A673 (cell line): ENCODE data around the gene CBFA2T3. TPM values are rescaled to one million over a fixed set of nuclear protein-coding genes. Genes with fewer than 3 reads are reported as not detected.

ENCODE experiments used
- BruUV-seq: library from RNA; stranded (reverse); fragments of 400-500 nt; replicated peaks from 2 replicates; lab custom pipeline; 2021; lab: Mats Ljungman, UMichigan
- CTCF ChIA-PET: fragments of 300-600 bp; sonication (Branson Sonifier 250); formaldehyde crosslinking; loops from one replicate; lab custom pipeline; 2022; ENCODE audit warnings: antibody characterized with exemption; lab: Charles Lee
- POLR2A ChIA-PET: fragments of 300-600 bp; sonication (Branson Sonifier 250); formaldehyde crosslinking; loops from one replicate; lab custom pipeline; 2022; ENCODE audit warnings: antibody characterized with exemption; ENCODE audit not compliant: low non-redundant PET; lab: Charles Lee
- DNase-seq: peaks from one replicate; pipeline ENCODE4 v3.0.0-alpha.2; 2015; ENCODE audit warnings: low spot score
- H3K27ac ChIP-seq: fragments of 200-600 bp; sonication (generic); 2 replicates; pipeline ENCODE4 v1.5.1; 2016; ENCODE audit warnings: mixed run types, low read depth, mild to moderate bottlenecking, mixed read lengths, antibody characterized with exemption, low read length; ENCODE audit not compliant: poor library complexity, severe bottlenecking
- H3K27me3 ChIP-seq: fragments of 200-600 bp; sonication (generic); replicated peaks from 2 replicates; pipeline ENCODE4 v1.6.1; 2017; ENCODE audit warnings: mixed run types, low read depth, mild to moderate bottlenecking, mixed read lengths, antibody characterized with exemption, low read length; ENCODE audit not compliant: insufficient read depth, poor library complexity
- H3K36me3 ChIP-seq: fragments of 200-600 bp; sonication (generic); 2 replicates; pipeline ENCODE4 v1.6.1; 2016; ENCODE audit warnings: mixed run types, mild to moderate bottlenecking, mixed read lengths, antibody characterized with exemption, low read length; ENCODE audit not compliant: insufficient read depth, poor library complexity, severe bottlenecking
- H3K4me1 ChIP-seq: fragments of 200-600 bp; sonication (generic); 2 replicates; pipeline ENCODE4 v1.6.1; 2017; ENCODE audit warnings: mixed run types, mild to moderate bottlenecking, mixed read lengths, antibody characterized with exemption, low read length; ENCODE audit not compliant: insufficient read depth, poor library complexity, severe bottlenecking
- H3K4me3 ChIP-seq: fragments of 200-600 bp; sonication (generic); 2 replicates; pipeline ENCODE4 v1.5.1; 2016; ENCODE audit warnings: low read depth, mixed run types, mild to moderate bottlenecking, mixed read lengths, low read length; ENCODE audit not compliant: poor library complexity, severe bottlenecking
- H3K9me3 ChIP-seq: fragments of 200-600 bp; sonication (generic); 2 replicates; pipeline ENCODE4 v1.6.1; 2016; ENCODE audit warnings: mixed run types, low read depth, mild to moderate bottlenecking, mixed read lengths, antibody characterized with exemption, low read length; ENCODE audit not compliant: poor library complexity, severe bottlenecking
- CTCF ChIP-seq: fragments of 300-800, 200-600 bp; sonication (generic); conservative IDR thresholded peaks from 2 replicates; pipeline ENCODE4 v1.5.1; 2017; ENCODE audit warnings: low read depth, mild to moderate bottlenecking, antibody characterized with exemption, low read length, moderate library complexity, mixed read lengths
- EZH2 ChIP-seq: fragments of 200-600 bp; sonication (generic); IDR thresholded peaks from 2 replicates; pipeline ENCODE4 v1.6.1; 2017; ENCODE audit warnings: borderline replicate concordance, low read depth, mild to moderate bottlenecking, mixed read lengths, antibody characterized with exemption, low read length; ENCODE audit not compliant: poor library complexity, severe bottlenecking
- intact Hi-C: fragments of 100-400 bp; cut with micrococcal nuclease; formaldehyde crosslinking; loops from one replicate; pipeline ENCODE4 v1.10.0; 2022; ENCODE audit not compliant: unreplicated experiment
- total RNA-seq: library from RNA; stranded (reverse); gene quantifications from 2 replicates; pipeline ENCODE4 v1.2.3, GENCODE V29; 2021

The CBFA2T3 gene
- total RNA-seq, 1 experiment from 2014 or later, result 1.7 TPM

- POLR2A ChIA-PET, result no interaction called here
- BruUV-seq, result no TSS peak
- TF ChIP-seq CTCF, result no peak
- TF ChIP-seq EZH2, result no peak
These were observed 36.1 kb upstream of the CBFA2T3 start for GRCh38 chr16:89013111-89013510.

GRCh38 chr16:89012622-89012995 is 35.6 kb upstream of the CBFA2T3 start:
- H3K9me3 ChIP-seq, result no peaks in the 10 kb centered on the region
- H3K36me3 ChIP-seq, result no peaks in the 10 kb centered on the region
- no peak overlapping the region for H3K4me3 ChIP-seq
- intact Hi-C loops, result no loop called here
- TF ChIP-seq EZH2, result no peak
- TF ChIP-seq CTCF, result no peak
- peaks cover 3% of the 10 kb centered on the region for H3K27me3 ChIP-seq
- ChIA-PET CTCF (no interaction called here), POLR2A (no interaction called here)
- no peak for DNase-seq
- no TSS peak for BruUV-seq
- no peak overlapping the region for H3K27ac ChIP-seq
- H3K4me1 ChIP-seq, result no peaks in the 10 kb centered on the region

More at GRCh38 chr16:89013111-89013510, 36.1 kb upstream of the CBFA2T3 start:
- Histone ChIP-seq H3K27ac (no peak overlapping the region), H3K36me3 (no peaks in the 10 kb centered on the region), H3K4me3 (no peak overlapping the region), H3K9me3 (no peaks in the 10 kb centered on the region), H3K4me1 (no peaks in the 10 kb centered on the region), H3K27me3 (peaks cover 3% of the 10 kb centered on the region)
- no peak for DNase-seq
- CTCF ChIA-PET, result no interaction called here
- intact Hi-C loops, result no loop called here

GRCh38 chr16:89011909-89012621 is 35.1 kb upstream of the CBFA2T3 start:
- CTCF ChIA-PET, result no interaction called here
- H3K27me3 ChIP-seq, result peaks cover 3% of the 10 kb centered on the region
- H3K4me1 ChIP-seq, result no peaks in the 10 kb centered on the region
- no peak for TF ChIP-seq CTCF
- no peak for TF ChIP-seq EZH2
- intact Hi-C loops, result no loop called here
- no peaks in the 10 kb centered on the region for H3K9me3 ChIP-seq
- POLR2A ChIA-PET, result no interaction called here
- no peak for DNase-seq
- no peaks in the 10 kb centered on the region for H3K36me3 ChIP-seq
- no peak overlapping the region for H3K4me3 ChIP-seq
- no TSS peak for BruUV-seq
- no peak overlapping the region for H3K27ac ChIP-seq
